SK-MEL-5 (cell line): Measurements from ENCODE around the gene OR52N5. TPM values are rescaled to one million over a fixed set of nuclear protein-coding genes. Genes with fewer than 3 reads are reported as not detected.

ENCODE experiments used
- DNase-seq: peaks from one replicate; pipeline ENCODE4 v3.0.0-alpha.2; 2016; ENCODE audit warnings: low read depth, low spot score
- in situ Hi-C: cut with HindIII; loops from 2 replicates; pipeline ENCODE4 v1.10.0; 2016; ENCODE audit warnings: low sequenced_read_pairs, high pct_unique_total_duplicates, low pct_unique_long_range_greater_than_20kb
- total RNA-seq: library from RNA; depleted of rRNA; stranded (reverse); fragments of >200 nt; shearing (Covaris generic); gene quantifications from 2 replicates; pipeline ENCODE4 v1.2.3, GENCODE V29; 2014; rRNA removed

OR52N5 gene
- total RNA-seq, 1 experiment from 2014 or later, result not detected

- DNase-seq, result no peak
- in situ Hi-C loops, result no loop called here
These were observed 46.1 kb downstream of the OR52N5 start for GRCh38 chr11:5737091-5737490.

- DNase-seq, result no peak
- in situ Hi-C loops, result no loop called here
These were observed 46.8 kb downstream of the OR52N5 start, which contains the start of gene OR56B1 for GRCh38 chr11:5736396-5736795. TSS of gene OR56B1 (plus strand) at chr11:5736448. CDS start at chr11:5736517, 69 bp downstream.

- no peak for DNase-seq
- in situ Hi-C loops, result no loop called here
These were observed 55.5 kb downstream of the OR52N5 start for GRCh38 chr11:5727691-5728090.

- no peak for DNase-seq
- in situ Hi-C loops, result no loop called here
These were observed 56.8 kb downstream of the OR52N5 start for GRCh38 chr11:5726351-5726750.

Other genes starting within 250 kb of the OR52N5 start
- not detected in 2 replicates for gene OR52H1, start 234.8 kb downstream of the OR52N5 start, total RNA-seq
- gene OR52B6, start 202.5 kb downstream of the OR52N5 start, total RNA-seq, result not detected in 2 replicates
- 9.8 and 11.6 TPM in 2 replicates for gene TRIM6, start 186.7 kb downstream of the OR52N5 start, total RNA-seq
- gene TRIM34, start 158.4 kb downstream of the OR52N5 start, total RNA-seq, result 13.2 and 13.3 TPM in 2 replicates
- 18.6 and 21.1 TPM in 2 replicates for gene TRIM5, start 98.3 kb downstream of the OR52N5 start, total RNA-seq
- gene TRIM22, start 93.6 kb downstream of the OR52N5 start, total RNA-seq, result 3.9 TPM in 2 replicates
- not detected in 2 replicates for gene OR56B1, start 46.9 kb downstream of the OR52N5 start, total RNA-seq
- gene OR52N4, start 29.1 kb downstream of the OR52N5 start, total RNA-seq, result not detected in 2 replicates
- not detected in 2 replicates for gene OR52N1, start 7.9 kb upstream of the OR52N5 start, total RNA-seq
- not detected in 2 replicates for gene OR52N2, start 25.6 kb upstream of the OR52N5 start, total RNA-seq
- not detected in 2 replicates for gene OR52E6, start 58.5 kb upstream of the OR52N5 start, total RNA-seq
- not detected in 2 replicates for gene OR52E8, start 74.3 kb upstream of the OR52N5 start, total RNA-seq
- gene OR52E4, start 97.3 kb upstream of the OR52N5 start, total RNA-seq, result not detected in 2 replicates
- not detected in 2 replicates for gene OR52E5, start 109.9 kb upstream of the OR52N5 start, total RNA-seq
- gene OR56A3, start 158.9 kb upstream of the OR52N5 start, total RNA-seq, result not detected in 2 replicates
- gene OR56A5, start 185.1 kb upstream of the OR52N5 start, total RNA-seq, result not detected in 2 replicates
- gene OR52L1, start 203.6 kb upstream of the OR52N5 start, total RNA-seq, result not detected in 2 replicates
- not detected in 2 replicates for gene OR56A4, start 223.6 kb upstream of the OR52N5 start, total RNA-seq
- gene OR56A1, start 247.4 kb upstream of the OR52N5 start, total RNA-seq, result not detected in 2 replicates